GM19455 (cell line): ENCODE measurements around the gene MPZL1.
"Not testable (repeated sequence)": the region's sequence is repeated elsewhere in the genome, so short reads cannot be mapped to it uniquely, and the experiment has no call there.

ENCODE experiments used
- ATAC-seq: cut with Tn5 transposase; IDR thresholded peaks from one replicate; pipeline ENCODE4 v1.9.1; 2021; ENCODE audit not compliant: unreplicated experiment

The MPZL1 gene

GRCh38 chr1:167718914-167719691, 2.7 kb upstream of the MPZL1 start:
- ATAC-seq: no peak

DNA sequence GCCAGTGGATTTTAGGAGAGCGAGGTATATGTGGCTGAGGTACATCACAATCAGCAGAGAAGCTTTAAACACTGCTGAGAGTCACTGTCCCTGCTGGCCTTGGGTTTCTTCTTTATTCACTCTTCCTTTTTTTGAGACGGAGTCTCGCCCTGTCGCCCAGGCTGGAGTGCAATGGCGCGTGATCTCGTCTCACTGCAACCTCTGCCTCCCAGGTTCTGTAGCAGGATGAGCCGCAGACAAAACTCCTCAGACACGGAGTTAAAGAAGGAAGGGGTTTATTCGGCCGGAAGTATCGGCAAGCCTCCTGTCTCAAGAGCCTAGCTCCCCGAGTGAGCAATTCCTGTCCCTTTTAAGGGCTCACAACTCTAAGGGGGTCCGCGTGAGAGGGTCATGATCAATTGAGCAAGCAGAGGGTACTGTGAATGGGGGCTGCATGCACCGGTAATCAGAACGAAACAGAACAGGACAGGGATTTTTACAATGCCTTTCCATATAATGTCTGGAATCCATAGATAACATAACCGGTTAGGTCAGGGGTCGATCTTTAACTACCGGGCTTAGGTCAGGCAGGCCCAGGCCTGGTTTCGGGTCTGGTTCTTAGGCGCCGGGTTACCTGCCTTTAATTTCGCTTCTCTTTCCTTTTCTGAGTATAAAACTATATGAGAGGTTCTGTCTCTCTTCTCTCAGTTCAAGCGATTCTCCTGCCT, 1.9 kb upstream of the MPZL1 start:
- ATAC-seq: not testable (repeated sequence)

DNA sequence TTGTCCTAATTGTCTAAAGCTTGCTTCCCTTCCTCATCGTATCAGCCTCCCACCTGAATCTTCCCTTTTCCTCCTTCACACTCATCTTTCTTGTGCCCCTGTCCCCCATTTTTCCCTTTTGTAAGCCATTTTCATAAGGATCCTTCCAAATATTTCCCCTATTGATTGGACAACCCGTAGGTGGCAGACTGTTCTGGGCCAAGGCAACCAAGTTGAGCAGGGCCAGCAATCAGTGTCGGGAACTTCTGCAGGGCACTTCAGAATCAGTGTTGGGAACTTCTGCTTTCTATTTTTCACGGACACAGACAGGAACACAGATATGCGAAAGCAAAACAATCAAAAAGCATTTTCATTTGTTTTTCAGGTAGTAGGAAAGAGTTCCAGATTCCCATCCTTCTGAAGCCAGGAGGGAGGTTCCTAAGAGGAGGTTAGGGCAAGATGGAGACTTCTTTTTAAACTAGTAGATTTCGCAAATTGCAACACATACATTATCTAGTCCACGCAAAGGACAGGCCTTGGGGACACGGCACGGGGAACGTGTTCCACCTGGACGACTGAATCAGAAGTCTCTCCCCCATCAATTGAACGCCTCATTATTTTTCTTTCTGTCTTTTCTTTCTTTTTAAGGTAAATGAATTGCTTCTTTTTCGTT, 691 bp upstream of the MPZL1 start:
- peak; percentile 2 for ATAC-seq

DNA sequence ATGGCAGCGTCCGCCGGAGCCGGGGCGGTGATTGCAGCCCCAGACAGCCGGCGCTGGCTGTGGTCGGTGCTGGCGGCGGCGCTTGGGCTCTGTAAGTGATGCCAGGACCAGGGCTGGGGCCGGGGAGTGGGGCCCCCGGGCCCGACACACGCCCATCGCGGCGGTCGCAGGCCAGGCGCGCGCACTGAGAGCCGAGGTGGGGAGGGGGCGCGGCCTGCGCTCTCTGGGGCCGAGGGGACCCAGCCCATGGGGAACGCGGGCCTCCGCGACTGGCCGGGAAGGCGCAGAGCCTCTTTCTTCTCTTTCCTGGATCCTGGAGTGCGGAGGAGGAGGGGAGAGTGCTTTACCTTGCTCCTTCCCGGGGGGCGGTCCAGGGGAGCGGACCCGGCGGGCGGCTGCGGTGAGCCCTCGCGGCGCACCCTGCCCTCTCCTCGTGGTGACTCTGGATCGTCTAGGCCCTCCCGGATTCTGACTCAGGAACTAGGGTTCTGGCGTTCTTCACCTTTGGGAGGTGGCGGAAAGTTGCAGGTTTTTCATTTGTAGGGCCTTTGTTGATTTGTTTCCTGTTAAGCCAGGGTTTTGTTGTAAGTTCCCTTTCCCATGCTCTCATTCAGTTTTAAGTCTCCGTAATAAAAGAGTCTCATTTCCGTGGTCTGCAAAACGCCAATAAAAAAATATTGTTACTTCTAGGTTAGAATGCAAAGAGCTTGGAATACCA, 529 bp downstream of the MPZL1 start:
- peak; percentile 39 for ATAC-seq

- ATAC-seq: no peak
Observed at GRCh38 chr1:167722870-167723251, 1.1 kb downstream of the MPZL1 start.

DNA sequence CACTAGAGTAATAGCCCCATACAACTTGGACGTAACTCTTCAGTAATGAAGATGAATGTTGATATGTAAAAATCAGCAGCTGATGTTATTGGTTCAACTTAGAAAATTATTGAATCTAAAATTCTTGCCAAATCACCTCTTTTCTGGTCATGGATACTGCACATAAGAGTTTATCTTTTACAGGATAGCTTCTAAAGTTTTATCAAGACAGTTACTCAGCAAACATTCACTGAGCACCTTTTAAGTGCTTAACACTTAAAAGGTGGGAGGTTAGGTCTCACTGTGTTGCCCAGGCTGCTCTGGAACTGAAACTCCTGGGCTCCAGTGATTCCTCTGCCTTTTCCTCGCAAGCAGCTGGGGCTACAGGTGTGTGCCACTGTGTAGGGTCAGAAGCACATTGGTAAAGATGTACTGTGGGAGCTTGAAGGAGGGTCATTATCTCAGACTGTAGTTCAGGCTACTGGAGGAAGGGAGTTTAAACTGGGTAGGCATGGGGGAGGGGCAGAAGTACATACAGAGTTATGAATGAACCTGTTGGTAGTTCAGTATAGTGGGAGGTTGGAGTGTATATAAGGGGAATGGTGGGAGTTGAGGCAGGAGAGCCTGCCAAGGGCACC, 2.0 kb downstream of the MPZL1 start:
- no peak for ATAC-seq

- no peak for ATAC-seq
Observed at GRCh38 chr1:167726008-167726407, 4.2 kb downstream of the MPZL1 start.

GRCh38 chr1:167728818-167729410, 7.1 kb downstream of the MPZL1 start:
- no peak for ATAC-seq

- no peak for ATAC-seq
Observed at GRCh38 chr1:167734227-167734626, 12.4 kb downstream of the MPZL1 start.

DNA sequence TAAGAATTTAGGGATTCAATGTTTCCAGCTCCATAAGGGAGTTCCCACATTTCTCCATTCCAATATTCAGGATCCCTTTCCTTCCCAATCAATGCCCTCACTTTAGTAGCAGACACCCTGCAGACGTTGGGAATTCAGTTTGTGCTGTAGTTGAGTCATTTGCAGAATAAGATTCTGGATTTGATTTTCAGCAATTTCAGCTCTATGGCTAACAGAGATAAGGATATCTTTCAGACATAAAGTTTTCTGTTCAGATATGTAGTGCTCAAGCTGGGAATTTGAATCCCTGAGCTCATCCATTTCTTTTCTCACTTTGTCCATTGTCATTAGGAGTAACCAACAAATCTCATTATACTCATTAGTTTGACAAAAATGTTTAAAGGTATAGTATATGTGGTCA, 13.1 kb downstream of the MPZL1 start:
- no peak for ATAC-seq

DNA sequence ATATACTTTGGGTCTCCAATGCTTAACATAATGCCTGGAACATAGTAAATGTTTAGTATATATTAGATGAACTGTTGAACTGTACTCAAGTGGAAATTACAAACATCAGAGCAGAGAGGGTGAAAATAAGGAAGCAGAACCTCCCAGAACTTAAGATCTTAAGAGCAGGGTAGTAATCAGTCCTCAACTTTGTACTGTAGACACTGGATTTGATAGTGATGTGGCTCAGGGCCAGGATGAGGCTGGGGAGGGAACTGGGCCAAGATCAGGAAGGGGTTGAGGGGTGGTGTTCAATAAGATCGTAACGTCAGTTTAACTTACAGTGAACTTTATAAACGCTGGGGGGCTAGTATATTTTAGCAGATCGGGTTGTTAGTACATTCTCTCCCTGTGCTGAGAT, 15.4 kb downstream of the MPZL1 start:
- ATAC-seq: no peak

- ATAC-seq: no peak
Observed at GRCh38 chr1:167738158-167738557, 16.4 kb downstream of the MPZL1 start.

- ATAC-seq: no peak
Observed at GRCh38 chr1:167739752-167740151, 18.0 kb downstream of the MPZL1 start.

DNA sequence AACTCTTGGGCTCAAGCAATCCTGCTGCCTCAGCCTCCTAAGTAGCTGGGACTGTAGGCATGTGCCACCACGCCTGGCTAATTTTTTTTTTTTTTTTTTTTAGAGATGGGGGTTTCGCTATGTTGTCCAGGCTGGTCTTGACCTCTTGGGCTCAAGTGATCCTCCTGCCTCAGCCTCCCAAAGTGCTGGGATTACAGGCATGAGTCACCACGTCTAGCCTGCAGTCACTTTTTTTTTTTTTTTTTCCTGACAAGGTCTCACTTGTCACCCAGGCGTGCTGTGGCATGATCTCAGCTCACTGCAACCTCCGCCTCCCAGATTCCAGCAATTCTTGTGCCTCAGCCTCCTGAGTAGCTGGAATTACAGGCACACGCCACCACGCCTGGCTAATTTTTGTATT, 19.3 kb downstream of the MPZL1 start:
- not testable (repeated sequence) for ATAC-seq

DNA sequence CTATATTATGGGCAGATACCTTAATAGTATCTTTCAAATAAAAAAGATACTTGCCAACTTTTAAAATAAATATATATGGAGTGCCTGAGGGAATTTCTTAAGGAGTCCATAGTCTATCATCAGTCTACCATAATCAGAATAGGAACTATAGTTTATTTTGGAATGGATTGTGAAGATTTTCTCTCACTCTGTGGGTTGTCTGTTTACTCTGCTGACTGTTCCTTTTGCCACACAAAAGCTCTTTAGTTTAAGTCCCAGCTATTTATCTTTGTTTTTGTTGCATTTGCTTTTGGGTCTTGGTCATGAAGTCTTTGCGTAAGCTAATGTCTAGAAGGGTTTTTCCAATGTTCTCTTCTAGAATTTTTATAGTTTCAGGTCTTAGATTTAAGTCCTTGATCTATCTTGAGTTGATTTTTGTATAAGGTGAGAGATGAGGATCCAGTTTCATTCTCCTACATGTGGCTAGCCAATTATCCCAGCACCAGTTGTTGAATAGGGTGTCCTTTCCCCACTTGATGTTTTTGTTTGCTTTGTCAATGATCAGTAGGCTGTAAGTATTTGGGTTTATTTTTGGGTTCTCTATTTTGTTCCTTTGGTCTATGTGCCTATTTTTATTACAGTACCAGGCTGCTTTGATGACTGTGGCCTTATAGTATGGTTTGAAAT, 20.7 kb downstream of the MPZL1 start:
- ATAC-seq: not testable (repeated sequence)

DNA sequence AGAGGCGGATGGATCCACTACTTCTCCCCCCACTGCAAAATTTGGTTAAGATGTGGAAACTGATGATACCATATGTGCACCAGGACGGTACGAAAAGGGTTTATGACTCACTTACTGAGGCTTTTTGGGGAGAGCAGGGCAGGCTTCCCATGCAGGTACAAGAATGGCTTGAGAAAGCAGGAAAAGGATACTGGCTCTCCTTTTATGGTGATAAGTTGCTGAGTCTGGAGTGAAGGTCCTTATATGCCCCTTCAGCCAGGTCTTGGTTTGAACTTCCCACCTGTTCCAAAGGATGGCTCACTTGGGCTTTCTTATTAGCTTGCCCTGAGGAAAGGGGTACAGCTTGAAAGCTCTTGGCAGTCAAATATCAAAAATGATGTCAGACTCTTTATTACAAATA, 23.1 kb downstream of the MPZL1 start:
- no peak for ATAC-seq

- no peak for ATAC-seq
Observed at GRCh38 chr1:167746013-167746672, 24.4 kb downstream of the MPZL1 start.

- ATAC-seq: peak; percentile 60
Observed at GRCh38 chr1:167746988-167747655, 25.3 kb downstream of the MPZL1 start.

DNA sequence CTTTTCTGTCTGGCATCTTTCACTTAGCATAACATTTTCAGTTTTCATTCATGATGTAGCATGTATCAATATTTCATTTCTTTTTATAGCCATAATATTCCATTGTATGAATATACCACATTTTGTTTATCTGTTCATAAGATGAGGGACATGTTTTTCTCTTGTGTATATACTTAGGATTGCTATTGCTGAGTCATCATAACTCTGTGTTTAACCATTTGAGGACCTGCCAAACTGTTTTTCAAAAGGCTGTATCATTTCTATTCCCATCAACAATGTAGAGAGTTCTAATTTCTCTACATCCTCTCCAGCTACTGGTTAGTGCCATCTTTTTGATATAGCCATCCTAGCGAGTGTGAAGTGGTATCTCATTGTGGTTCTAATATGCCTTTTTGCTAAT, 26.2 kb downstream of the MPZL1 start:
- no peak for ATAC-seq
